SK-N-MC (cell line): ENCODE data around the gene USP20.

ENCODE experiments used
- EZH2 ChIP-seq: fragments of 200-600 bp; sonication (generic); IDR thresholded peaks from one replicate; pipeline ENCODE4 v1.6.1; 2017; ENCODE audit warnings: antibody characterized with exemption
- POLR2AphosphoS5 ChIP-seq: IDR thresholded peaks from 2 replicates; pipeline ENCODE4 v1.6.1; 2012; ENCODE audit warnings: mild to moderate bottlenecking, low read depth, low read length, borderline replicate concordance

- no peak for TF ChIP-seq EZH2
- no peak for TF ChIP-seq POLR2AphosphoS5
Observed at GRCh38 chr9:129887334-129888292, 52.4 kb downstream of the USP20 start.
